SK-MEL-5 (cell line): Measurements from ENCODE around the gene SLC36A2. TPM values are rescaled to one million over a fixed set of nuclear protein-coding genes. Genes with fewer than 3 reads are reported as not detected.

Experiments used
- total RNA-seq: library from RNA; depleted of rRNA; stranded (reverse); fragments of >200 nt; shearing (Covaris generic); gene quantifications from 2 replicates; pipeline ENCODE4 v1.2.3, GENCODE V29; 2014; rRNA removed

The SLC36A2 gene
- total RNA-seq, 1 experiment from 2014 or later, result not detected

Other genes starting within 250 kb of the SLC36A2 start
- 79.9 and 88.4 TPM in 2 replicates for gene ANXA6, start 189.8 kb downstream of the SLC36A2 start, total RNA-seq
- 1.1 TPM in 2 replicates for gene CCDC69, start 123.5 kb downstream of the SLC36A2 start, total RNA-seq
- gene GM2A, start 94.4 kb downstream of the SLC36A2 start, total RNA-seq, result 93.4 and 96.2 TPM in 2 replicates
- not detected in 2 replicates for gene SLC36A3, start 43.8 kb downstream of the SLC36A2 start, total RNA-seq
- 5.4 and 6.7 TPM in 2 replicates for gene SLC36A1, start 100.0 kb upstream of the SLC36A2 start, total RNA-seq
- gene FAT2, start 243.8 kb upstream of the SLC36A2 start, total RNA-seq, result 1.4 TPM in 2 replicates